ENCODE measurements around the gene RGR. TPM values are rescaled to one million over a fixed set of nuclear protein-coding genes. Genes with fewer than 3 reads are reported as not detected.

The RGR gene
- polyA plus RNA-seq, 3 donors = not detected

DNA sequence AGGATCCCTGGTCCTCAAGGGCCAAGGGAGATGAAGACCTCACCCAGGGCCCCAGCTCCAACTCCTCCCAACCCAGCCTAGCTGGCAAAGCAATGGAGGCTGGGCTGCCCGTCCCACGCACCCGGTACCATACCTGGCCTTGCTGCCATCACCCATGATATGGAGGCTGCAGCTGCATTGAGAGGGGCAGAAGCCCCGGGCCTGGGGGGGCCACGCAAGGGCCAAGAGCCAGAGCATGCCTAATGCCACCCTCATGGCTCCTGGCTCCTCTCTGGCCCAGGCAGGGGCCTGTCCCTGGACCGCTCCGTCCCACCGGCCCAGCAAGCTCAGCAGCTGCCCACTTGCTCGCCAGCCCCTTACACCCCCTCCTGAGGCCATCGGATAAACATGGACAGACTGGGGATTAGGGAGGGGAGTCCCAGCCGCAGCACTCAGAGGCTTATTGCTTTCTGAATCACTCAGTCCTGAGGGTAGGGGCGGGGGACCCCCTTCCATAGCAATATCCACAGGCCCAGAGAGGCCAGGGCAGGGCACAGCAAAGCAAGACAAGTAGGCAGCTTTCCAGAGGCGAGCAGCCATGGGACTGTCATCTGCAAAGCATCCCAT is 3.6 kb upstream of the RGR start, which contains the start of gene LRIT1:
TSS of gene LRIT1 (minus strand) at position 362 of the 606 bp plus-strand sequence. CDS start at position 255, 107 bp downstream.
- no peak for DNase-seq
- no peak within 1 kb of the TSS for H3K27ac Mint-ChIP-seq
- no peak within 1 kb of the TSS for H2AFZ ChIP-seq (ENCODE audit: insufficient read depth, low read depth, low read length, poor library complexity, severe bottlenecking)
- H3K9me3 Mint-ChIP-seq = peaks cover 0 to 8% (median 2%) of the 10 kb centered on the region in 7 donors
- H3K9ac ChIP-seq (ENCODE audit: insufficient read depth, low read length, poor library complexity, severe bottlenecking) = no peak within 1 kb of the TSS
- H3K79me2 ChIP-seq (ENCODE audit: insufficient read depth, low read length) = no peaks in the 10 kb centered on the region
- no peaks in the 10 kb centered on the region for H3K36me3 ChIP-seq (replicated peaks in 1 of 2; ENCODE audit: control insufficient read depth in 1 of 2, insufficient read depth in 2 of 2, low read length in 2 of 2)
- H3K4me3 Mint-ChIP-seq = no peak within 1 kb of the TSS
- no peak within 1 kb of the TSS for H3K4me2 ChIP-seq (replicated peaks; ENCODE audit: extremely low read depth, low read length, poor library complexity, severe bottlenecking)
- H3K27me3 Mint-ChIP-seq (ENCODE audit: low read depth in 3 of 3) = peaks cover 7 to 14% (median 7%) of the 10 kb centered on the region in 3 donors
- no peaks in the 10 kb centered on the region for H3K4me1 ChIP-seq (ENCODE audit: control insufficient read depth in 1 of 2, insufficient read depth in 2 of 2, low read length in 2 of 2)
- no peaks in the 10 kb centered on the region for H3K4me1 Mint-ChIP-seq
- H3K9me3 ChIP-seq (replicated peaks in 1 of 2; ENCODE audit: control insufficient read depth in 1 of 2, insufficient read depth in 1 of 2, low read length in 2 of 2) = no peaks in the 10 kb centered on the region
- H3K4me3 ChIP-seq (replicated peaks in 1 of 3; ENCODE audit: low read depth in 2 of 3, low read length in 3 of 3) = no peak within 1 kb of the TSS
- H3K27ac ChIP-seq (ENCODE audit: low read depth in 1 of 2, low read length in 2 of 2) = no peak within 1 kb of the TSS
- H4K20me1 ChIP-seq (ENCODE audit: insufficient read depth, low read length) = no peaks in the 10 kb centered on the region
- 96% methylated on average over 7 of the region's 13 CpGs for WGBS (ENCODE audit: insufficient coverage)
- TF ChIP-seq, protein P1, sequence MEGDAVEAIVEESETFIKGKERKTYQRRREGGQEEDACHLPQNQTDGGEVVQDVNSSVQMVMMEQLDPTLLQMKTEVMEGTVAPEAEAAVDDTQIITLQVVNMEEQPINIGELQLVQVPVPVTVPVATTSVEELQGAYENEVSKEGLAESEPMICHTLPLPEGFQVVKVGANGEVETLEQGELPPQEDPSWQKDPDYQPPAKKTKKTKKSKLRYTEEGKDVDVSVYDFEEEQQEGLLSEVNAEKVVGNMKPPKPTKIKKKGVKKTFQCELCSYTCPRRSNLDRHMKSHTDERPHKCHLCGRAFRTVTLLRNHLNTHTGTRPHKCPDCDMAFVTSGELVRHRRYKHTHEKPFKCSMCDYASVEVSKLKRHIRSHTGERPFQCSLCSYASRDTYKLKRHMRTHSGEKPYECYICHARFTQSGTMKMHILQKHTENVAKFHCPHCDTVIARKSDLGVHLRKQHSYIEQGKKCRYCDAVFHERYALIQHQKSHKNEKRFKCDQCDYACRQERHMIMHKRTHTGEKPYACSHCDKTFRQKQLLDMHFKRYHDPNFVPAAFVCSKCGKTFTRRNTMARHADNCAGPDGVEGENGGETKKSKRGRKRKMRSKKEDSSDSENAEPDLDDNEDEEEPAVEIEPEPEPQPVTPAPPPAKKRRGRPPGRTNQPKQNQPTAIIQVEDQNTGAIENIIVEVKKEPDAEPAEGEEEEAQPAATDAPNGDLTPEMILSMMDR (IDR thresholded peaks at IDR 0.05) = no peak
- no peaks in the 10 kb centered on the region for H3K36me3 Mint-ChIP-seq
- intact Hi-C loops (cut with micrococcal nuclease) = no loop called here
- no peaks in the 10 kb centered on the region for H3K27me3 ChIP-seq (ENCODE audit: control insufficient read depth in 2 of 2, insufficient read depth in 2 of 2, low read length in 2 of 2)

DNA sequence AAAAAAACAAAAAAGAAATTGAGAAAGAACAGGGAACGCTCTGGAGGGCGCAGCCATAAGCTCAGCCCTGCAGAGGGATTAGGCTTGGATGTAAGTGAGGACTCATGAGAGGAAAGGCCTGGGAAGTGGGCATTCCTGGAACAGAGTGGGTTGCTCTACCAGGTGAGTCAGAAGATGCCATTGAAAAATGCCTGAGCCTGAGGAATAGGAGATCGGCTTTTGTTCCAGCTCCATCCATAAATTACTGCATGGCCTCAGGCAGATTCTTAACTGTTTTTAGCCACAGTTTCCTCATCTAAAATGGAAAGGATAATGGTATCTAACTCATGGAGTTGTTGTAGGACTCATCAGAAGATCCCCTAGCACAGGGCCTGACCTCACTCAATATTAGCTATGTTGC is 1.1 kb upstream of the RGR start:
- no peak overlapping the region for H3K4me2 ChIP-seq (replicated peaks; ENCODE audit: extremely low read depth, low read length, poor library complexity, severe bottlenecking)
- H3K79me2 ChIP-seq (ENCODE audit: insufficient read depth, low read length) = no peaks in the 10 kb centered on the region
- H3K9ac ChIP-seq (ENCODE audit: insufficient read depth, low read length, poor library complexity, severe bottlenecking) = no peak overlapping the region
- no peaks in the 10 kb centered on the region for H3K27me3 ChIP-seq (ENCODE audit: control insufficient read depth in 2 of 2, insufficient read depth in 2 of 2, low read length in 2 of 2)
- intact Hi-C loops (cut with micrococcal nuclease) = no loop called here
- Mint-ChIP-seq H3K4me3 (no peak overlapping the region), H3K4me1 (no peaks in the 10 kb centered on the region), H3K27me3 (ENCODE audit: low read depth in 3 of 3) (peaks cover 3 to 6% (median 4%) of the 10 kb centered on the region in 3 donors), H3K27ac (no peak overlapping the region), H3K36me3 (no peaks in the 10 kb centered on the region), H3K9me3 (peaks cover 0 to 2% (median 0%) of the 10 kb centered on the region in 7 donors)
- H2AFZ ChIP-seq (ENCODE audit: insufficient read depth, low read depth, low read length, poor library complexity, severe bottlenecking) = no peak overlapping the region
- H3K27ac ChIP-seq (ENCODE audit: low read depth in 1 of 2, low read length in 2 of 2) = no peak overlapping the region
- H3K9me3 ChIP-seq (replicated peaks in 1 of 2; ENCODE audit: control insufficient read depth in 1 of 2, insufficient read depth in 1 of 2, low read length in 2 of 2) = no peaks in the 10 kb centered on the region
- H4K20me1 ChIP-seq (ENCODE audit: insufficient read depth, low read length) = no peaks in the 10 kb centered on the region
- TF ChIP-seq, protein P1 (IDR thresholded peaks at IDR 0.05) = no peak
- no peak for DNase-seq
- H3K36me3 ChIP-seq (replicated peaks in 1 of 2; ENCODE audit: control insufficient read depth in 1 of 2, insufficient read depth in 2 of 2, low read length in 2 of 2) = no peaks in the 10 kb centered on the region
- no CpG with 5 or more reads among the region's 3 CpGs for WGBS (ENCODE audit: insufficient coverage)
- H3K4me1 ChIP-seq (ENCODE audit: control insufficient read depth in 1 of 2, insufficient read depth in 2 of 2, low read length in 2 of 2) = no peaks in the 10 kb centered on the region
- no peak overlapping the region for H3K4me3 ChIP-seq (replicated peaks in 1 of 3; ENCODE audit: low read depth in 2 of 3, low read length in 3 of 3)

Data from CD14-positive monocyte (primary cell).